NCI-H510A treated with DMSO at 0.1 percent for 48 hours (cell line): ENCODE results near the gene STK10.

Experiments used
- DNase-seq: peaks from one replicate; lab custom pipeline; 2025; lab: John Stamatoyannopoulos, UW

STK10 gene

DNA sequence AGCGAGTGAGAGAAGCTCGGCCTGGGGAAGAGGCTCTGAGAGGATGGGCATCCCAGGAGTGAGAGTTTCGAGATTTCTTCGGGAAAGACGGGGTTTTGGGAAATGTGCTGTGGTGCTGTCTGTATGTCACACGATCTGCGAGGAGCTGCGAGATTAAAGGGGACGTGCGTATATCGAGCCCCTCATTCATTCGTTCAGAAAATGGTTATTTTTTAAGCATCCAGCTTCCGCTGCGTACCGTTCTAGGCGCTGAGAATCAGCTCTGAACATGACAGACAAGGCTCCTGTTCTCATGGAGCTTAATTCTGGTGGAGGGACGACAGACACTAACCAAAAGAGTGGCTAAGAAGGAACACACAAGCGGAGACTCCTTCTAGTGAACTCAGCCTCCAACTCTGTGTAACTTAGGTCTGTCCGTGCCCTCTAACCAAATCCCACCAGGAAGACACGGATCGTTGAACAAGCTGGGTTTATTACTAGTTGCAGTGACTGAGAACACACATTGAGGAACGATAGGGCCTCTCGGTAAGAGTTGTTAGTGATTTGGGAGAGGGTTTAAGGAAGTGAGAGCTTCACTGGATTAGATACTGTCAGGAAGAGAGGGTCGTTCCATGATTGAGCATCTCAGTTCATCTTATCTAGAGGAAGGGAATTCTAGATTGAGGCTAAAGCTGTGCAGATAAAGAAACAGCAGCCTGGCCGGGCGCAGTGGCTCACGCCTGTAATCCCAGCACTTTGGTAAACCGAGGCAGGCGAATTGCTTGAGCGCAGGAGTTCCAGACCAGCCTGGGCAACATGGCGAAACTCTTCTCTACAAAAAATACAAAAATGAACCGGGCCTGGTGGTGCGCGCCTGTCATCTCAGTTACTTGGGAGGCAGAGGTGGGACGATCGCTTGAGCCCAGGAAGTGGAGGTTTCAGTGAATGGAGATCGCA lies 180.6 kb downstream of the STK10 start:
- DNase-seq: no peak

DNA sequence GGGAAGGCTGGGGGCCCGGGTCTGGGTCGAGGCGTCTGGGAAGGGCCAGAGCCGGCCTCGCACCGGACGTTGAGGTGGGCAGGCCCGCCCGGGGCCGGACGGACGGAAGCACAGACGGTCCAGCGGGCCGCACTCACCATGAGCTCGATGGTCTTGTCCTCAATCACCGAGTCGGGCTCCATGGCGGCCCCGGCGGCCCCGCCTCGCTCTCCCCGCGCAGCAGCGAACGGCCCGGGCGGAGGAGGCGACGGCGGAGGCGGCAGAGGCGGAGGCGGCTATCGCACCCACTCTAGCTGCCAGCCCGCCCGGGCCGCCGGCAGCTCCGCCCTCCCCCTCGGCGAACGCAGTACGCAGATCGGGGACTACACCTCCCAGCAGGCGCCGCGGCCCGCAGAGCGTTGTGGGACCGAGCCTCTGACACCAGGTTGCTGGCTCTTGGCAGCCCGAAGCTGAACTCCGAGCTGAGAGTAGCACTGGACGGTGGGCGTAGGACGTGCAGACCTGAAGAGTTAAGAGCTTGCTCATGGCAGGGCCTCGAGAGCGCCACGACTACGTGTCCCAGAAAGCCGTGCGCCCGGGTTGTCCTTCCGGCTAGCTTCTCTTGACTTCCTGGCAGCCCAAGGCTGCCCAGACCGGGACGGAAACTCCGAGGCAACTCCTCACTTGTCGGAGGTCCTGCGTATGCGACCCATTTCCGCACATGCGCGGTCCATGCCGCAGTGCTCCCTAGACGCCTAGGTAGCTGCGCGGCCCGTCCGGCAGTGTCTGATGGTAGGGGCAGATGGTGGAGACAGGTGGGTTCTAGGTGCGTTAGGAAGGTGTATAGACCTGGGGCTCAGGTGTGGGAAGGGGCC lies 181.5 kb downstream of the STK10 start, which contains the start of gene FBXW11:
FBXW11 (minus strand) TSS at position 318 of the 854 bp plus-strand sequence; CDS start at position 182, 136 bp downstream.
- peak; percentile 92 for DNase-seq

DNA sequence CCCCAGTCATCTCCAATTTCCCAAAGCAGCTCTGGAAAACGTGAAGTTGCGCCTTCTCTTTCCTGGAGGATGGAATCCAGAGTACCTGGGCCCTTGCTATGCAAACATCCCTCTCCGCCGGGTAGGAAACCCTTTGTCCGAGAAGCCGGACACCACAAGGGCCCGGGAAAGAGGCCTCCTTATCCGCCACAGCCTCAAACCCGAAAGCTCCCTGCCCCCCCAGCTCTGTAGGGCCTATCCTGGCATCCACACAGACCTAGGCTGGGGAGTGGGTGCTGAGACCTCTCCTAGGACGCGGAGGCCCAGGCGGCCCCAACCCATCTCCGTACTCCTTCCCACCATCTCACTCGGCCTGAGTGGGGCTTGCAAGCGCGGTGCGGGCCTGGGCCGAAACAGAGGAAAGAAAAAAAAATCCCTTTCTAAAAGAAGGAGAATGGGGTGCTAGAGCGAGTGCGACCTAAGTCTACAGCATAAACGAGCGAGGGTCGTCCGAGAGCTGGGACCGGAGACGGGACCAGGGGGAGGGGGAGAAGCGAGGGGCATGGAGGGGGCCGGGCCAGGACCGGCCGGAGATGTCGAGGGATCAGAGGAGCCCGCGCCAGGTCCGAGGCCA lies 182.2 kb downstream of the STK10 start:
- no peak for DNase-seq

DNA sequence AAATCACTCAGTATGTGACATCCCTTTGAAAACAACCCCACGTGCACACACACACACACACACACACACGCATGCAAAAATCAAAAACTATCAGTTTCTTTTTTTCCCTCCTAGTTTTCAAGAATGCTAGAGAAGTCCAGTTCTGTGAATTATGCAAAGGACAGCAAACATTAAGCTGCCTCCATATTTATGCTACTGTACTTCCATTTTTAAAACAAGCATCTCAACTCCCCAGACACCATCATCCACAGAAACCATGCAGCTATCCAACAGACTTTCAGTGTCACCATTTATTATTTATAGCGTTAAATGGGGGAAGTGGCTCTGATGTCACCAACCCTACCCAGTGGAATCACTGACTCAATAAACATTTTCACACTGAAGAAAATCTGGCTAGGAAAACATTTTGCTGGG lies 183.2 kb downstream of the STK10 start:
- DNase-seq: peak; percentile 38

DNA sequence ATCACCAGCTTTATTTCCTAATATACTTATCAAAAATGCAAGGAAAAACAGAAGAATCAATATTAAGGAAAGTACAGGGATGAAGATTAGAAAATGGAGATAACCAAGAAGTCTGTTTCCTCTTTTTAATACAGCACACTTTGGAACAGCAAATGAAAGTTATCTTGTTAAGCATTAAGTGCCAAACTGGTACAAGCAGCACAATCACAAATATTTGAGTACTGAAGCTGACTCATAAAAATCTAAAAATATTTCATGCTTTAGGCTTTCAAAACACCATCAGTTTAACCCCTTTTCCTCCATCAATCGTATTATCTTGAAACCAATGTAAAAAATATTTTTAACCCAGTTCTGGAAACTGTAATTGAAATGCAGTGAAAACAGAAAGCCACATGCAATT lies 184.3 kb downstream of the STK10 start:
- DNase-seq: no peak

DNA sequence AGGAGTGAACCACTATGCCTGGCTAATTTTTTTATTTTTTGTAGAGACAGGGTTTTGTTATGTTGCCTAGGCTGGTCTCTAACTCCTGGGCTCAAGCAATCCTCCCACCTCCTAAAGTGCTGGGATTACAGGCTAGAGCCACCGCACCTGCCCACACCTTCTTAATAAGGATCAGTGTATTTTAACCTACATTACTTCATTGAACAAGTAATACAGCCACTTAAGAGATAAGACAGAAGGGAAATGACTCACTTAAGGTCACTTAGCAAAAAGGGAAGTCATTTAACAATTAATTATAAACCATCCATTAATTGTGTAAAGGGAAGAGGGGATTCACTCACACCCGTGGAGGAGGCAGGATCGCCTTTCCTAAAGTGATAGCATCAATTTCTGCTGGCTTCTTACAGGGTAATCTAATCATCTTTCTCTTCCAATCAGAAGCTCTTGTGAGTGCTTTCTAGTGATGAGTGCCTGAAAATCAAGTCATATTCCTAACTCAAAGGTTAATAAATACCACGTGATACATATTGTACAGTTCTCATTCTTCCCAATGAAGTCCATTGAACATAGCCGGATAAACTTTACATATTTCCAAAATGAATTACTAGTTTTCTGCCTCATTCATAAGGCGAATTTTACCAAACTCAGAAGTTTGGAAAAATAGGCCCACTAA lies 185.0 kb downstream of the STK10 start:
- DNase-seq: no peak

DNA sequence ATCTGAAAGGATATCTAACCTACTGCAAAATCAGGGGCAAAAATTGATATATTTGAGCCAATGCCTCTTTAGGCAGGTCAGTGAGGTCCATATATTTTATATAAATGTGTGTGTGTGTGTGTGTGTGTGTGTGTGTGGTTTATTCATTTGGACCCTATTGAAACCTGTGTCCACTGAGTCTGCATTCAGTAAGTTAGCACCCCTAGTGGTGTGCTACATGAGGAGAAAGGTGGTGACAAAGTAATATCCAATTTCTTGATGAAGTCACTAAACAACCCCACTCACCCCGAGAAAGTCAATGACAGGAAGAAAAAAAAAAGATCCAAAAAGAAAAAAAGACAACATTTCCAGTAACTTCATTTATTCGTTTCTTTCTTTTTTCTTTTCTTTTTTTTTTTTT lies 185.7 kb downstream of the STK10 start:
- no peak for DNase-seq

DNA sequence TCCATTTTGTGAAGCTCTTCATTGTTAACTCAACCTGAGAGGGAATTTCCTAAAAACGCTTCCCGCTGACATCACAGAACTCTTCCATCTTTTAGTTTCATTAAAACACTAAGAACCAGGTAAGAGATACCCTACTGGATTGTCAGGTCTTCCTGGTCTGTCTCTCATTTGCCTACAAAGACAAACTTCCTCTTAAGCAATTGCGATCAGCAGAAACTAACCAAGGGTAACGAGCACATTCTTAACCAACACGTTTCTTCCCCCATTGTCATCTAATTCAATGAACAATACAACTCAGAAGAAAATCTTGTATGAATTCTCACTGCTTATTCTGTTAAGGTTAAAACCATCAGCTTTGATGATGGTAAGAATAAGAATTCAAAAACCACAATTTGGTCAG lies 188.1 kb downstream of the STK10 start:
- no peak for DNase-seq

DNA sequence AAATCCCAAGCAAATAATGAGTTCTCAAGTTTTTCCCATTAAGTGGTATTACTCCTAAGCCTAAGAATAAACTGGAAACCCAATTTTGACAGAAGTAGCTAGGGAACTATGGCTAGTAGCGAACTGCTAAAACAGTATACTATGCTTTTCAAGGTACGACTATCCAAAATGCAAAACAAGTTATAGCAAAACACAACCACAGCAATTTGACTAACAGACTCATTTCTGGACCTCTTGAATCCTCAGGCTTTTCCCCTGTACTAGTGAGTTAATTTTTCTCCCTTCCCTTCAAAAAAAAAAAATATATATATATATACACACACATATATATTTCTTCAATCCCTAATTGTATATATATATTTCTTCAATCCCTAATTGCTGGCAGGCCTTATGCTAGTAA lies 188.9 kb downstream of the STK10 start:
- no peak for DNase-seq

DNA sequence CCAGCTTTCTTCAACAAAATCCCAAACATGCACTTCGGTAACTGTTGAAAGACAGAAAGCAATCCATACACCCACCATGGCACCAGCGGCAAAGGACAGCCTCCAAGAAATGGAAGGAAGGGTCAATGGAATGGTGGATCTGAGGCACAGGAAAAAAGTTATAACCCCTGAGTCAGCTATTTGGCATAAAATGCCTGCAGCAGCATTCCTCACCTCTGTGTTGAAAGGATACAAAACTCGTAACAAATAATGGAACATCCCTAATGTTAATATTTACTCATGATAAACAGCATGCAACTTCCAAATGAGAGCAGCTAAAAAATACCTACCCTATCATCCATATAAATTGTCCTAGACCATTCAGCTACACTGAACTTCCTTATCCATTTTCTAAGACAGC lies 191.0 kb downstream of the STK10 start:
- DNase-seq: no peak

DNA sequence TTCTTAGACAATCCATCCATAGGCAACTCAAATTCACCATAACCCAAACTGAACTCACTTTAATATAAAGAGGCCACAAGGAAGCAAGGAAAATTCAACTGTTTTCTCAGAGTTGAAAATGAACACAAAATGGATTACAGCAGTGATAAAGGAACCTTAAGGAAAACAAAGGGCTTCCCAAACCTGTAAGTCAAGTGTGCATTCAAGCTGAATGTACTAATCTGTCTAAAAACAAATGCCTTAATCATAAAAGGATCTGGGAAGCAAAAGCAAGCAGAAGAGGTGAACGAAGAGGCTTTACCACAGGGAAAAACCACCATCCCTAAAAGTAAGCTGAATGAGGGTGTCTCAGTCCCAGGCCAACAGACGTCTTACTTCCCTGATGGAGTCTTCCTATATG lies 195.2 kb downstream of the STK10 start:
- DNase-seq: no peak

DNA sequence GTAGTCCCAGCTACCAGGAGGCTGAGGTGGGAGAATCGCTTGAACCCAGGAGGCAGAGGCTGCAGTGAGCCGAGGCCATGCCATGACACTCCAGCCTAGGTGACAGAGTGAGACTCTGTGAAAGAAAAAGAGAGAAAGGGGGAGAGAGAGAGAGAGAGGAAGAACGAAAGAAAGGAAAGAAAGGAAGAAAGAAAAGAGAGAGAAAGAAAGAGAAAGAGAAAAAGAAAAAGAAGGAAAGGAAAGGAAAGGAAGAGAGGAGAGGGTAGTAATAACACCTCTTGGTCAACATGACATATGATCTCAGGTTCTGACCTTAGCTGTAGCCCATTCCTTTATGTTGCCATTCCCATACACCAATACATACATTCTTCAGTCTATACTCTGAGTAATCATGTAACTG lies 195.7 kb downstream of the STK10 start:
- DNase-seq: no peak
